Measurements from ENCODE around the gene KRTAP10-1.

The KRTAP10-1 gene

GRCh38 chr21:44527983-44528633 lies 11.9 kb downstream of the KRTAP10-1 start:
- DNase-seq (ENCODE audit: low read depth) = no peak

- DNase-seq (ENCODE audit: low read depth) = no peak
These were observed 12.6 kb downstream of the KRTAP10-1 start for GRCh38 chr21:44527156-44527982.

GRCh38 chr21:44526096-44526997 lies 13.6 kb downstream of the KRTAP10-1 start:
- no peak for DNase-seq (ENCODE audit: low read depth)

DNA sequence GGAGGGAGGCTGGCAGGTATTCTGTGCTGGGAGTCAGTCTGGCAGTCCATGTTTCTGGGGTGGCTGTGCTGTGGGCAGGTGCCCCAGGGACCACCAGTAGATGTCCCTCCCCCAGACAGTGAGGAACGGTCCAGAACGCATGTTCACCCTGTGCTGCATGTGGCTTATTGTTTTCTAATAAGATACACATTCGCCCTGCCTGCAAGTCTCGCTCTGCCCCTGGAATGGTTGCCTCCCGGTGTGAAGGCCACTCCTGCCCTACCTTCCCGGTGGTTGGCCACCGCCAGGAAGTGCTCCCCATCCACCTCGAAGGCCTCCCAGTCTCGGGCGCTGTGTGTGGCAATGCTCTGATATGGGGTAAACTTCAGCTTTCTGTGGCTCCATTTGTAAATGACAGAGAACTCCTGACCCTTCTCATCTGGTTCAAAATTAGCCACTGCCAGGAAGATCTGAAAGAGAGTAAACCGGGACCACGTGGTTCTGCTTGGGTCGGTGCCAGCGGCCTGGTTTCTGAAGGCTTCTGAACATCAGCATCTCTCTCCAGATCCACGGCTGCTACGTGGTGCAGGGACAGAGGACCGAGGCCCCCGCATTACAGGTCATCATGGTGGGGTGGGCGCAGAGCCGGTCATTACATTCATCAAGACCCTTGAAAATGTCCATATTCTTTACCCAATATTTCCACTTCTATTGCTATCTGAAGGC lies 14.5 kb downstream of the KRTAP10-1 start:
- no peak for DNase-seq (ENCODE audit: low read depth)

- no peak for DNase-seq (ENCODE audit: low read depth)
These were observed 15.3 kb downstream of the KRTAP10-1 start for GRCh38 chr21:44524414-44525371.

DNA sequence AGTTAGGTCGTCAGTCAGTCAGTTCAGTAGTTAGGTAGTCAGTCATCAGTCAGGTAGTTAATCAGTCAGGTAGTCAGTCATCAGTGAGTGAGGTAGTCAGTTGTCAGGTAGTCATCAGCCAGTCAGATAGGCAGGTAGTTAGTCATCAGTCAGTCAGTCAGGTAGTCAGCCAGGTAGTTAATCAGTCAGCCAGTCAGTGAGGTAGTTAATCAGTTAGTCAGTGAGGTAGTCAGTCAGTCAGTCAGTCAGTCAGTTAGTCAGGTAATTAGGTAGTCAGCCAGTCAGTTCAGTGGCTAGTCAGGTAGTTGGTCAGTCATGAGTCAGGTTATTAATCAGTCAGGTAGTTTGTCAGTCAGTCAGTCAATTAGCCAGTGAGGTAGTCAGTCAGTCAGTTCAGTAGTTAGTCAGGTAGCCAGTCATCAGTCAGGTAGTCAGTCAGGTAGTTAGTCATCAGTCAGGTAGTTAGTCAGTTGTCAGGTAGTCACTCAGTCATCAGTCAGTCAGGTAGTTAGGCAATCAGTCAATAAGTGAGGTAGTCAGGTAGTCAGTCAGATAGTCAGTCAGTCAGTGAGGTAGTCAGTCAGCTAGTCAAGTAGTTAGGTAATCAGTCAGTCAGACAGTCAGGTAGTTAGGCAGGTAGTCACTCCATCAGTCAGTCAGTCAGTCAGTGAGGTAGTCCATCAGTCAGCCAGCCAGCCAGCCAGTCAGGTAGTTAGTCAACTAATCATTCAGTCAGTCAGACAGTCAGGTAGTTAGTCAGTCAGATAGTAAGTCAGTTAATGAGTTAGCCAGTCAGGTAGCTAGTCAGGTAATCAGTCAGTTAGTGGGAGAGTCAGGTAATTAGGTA lies 16.2 kb downstream of the KRTAP10-1 start:
- no peak for DNase-seq (ENCODE audit: low read depth)

- no peak for DNase-seq (ENCODE audit: low read depth)
These were observed 17.2 kb downstream of the KRTAP10-1 start for GRCh38 chr21:44522753-44523204.

GRCh38 chr21:44521928-44522752 lies 17.9 kb downstream of the KRTAP10-1 start:
- DNase-seq (ENCODE audit: low read depth) = no peak

- DNase-seq (ENCODE audit: low read depth) = no peak
These were observed 18.6 kb downstream of the KRTAP10-1 start for GRCh38 chr21:44521301-44521927.

- no peak for DNase-seq (ENCODE audit: low read depth)
These were observed 19.4 kb downstream of the KRTAP10-1 start for GRCh38 chr21:44520326-44521300.

DNA sequence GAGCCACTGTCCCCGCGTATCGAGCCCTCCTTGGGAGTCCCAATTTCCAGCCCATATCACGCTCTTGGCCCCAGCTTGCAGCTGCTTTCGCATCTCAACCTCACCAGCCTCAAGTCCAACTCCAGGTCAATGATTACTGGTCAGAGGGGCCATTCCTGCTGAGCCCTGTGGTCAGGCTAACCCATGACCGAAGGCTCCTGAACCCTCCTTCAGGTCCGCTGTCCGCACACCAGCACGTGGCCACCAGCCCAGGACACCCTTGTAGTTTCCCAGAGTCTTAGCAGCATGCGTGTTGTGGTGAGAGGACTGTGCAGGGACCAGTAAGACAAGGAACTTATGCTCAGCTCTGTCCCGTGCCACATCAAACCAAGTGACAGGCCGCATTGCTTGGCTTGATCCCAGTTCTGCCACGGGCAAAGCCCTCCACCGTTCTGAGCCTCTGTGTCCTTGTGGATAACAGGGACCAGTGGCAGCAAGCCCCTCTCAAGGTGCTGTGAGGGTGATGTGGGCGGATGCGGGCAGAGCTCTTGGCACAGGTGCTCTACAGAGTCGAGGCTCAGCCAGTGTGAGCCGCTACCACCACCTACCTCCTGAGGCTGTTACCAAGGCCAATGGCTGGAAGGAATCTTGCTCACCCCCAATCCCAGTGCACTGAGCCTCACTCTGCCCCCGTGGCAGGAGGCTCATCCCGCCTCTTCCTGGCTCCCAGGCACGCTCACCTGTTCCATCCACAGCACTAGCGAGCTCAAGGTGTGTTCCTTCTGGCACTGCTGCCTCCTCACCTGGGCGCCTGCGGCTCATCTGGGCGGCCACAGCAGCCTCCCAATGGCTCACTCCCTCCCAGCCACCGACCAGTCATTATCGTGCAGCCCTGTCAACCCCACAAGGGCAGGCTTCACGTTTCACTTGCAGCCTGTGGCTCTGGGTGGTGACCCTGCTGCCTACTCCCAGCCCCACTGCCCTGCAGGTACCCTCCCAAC lies 20.4 kb downstream of the KRTAP10-1 start:
- DNase-seq (ENCODE audit: low read depth) = no peak

DNA sequence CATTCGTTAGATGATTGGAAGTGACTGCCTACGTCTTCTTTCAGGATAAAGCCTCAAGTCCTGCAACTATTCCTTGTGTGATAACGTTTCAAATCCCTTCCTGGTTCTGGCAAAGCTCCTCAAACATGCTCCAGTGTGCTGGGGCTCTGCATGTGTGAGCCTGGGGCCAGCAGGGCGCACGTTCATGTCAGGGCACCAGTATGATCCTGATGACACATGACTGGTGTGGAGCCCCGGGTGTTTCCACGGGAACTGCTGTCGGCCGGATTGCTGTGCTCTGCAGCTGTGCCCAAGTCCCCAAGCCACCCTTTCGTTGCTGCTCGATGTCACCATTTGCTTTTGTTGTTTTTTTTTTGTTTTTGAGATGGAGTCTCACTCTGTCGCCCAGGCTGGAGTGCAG lies 21.3 kb downstream of the KRTAP10-1 start:
- DNase-seq (ENCODE audit: low read depth) = no peak

- no peak for DNase-seq (ENCODE audit: low read depth)
These were observed 22.7 kb downstream of the KRTAP10-1 start for GRCh38 chr21:44517175-44517899.

DNA sequence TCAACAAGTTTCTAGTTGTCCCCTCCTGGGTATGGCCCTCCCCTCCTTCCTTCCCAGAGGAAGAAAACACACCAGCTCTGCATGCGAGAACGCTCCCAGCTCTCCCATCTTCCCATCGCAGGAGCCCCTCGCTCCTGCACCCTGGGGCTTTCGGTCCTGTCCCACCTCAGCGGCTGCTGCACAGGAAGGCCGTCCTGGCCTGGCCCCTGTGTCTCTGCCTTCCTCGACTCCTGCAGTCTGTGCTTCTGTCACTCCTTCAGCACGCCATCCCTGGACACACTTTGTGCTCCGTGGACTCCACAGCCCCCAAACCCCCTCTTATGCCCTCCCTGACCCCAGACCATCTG lies 23.2 kb downstream of the KRTAP10-1 start:
- DNase-seq (ENCODE audit: low read depth) = no peak

DNA sequence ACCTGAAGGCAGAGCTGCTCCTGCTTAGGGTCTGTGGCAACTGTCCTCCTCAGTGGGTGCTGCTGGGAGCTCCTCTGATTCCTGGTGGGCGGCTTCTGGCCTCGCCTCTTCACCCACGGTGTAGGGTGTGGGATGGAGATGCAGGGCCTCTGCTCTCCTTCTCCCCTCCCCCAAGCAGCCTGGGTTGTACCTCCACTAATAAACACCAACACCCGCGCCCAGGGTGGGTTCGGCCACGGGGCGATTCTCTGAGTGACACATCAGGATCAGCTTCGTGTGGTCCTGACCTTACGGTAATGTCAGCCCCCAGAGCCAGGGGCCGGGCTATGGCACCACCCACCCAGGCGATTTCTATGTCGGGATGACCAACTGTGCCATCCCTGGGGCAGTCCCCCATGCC lies 23.7 kb downstream of the KRTAP10-1 start:
- no peak for DNase-seq (ENCODE audit: low read depth)
